HG02973 (cell line): ENCODE measurements around the gene ZDHHC22.
"Not testable (repeated sequence)": the region's sequence is repeated elsewhere in the genome, so short reads cannot be mapped to it uniquely, and the experiment has no call there.

ENCODE experiments used
- ATAC-seq: cut with Tn5 transposase; IDR thresholded peaks from one replicate; pipeline ENCODE4 v1.9.1; 2021; ENCODE audit warnings: moderate library complexity; ENCODE audit not compliant: unreplicated experiment

Gene ZDHHC22

DNA sequence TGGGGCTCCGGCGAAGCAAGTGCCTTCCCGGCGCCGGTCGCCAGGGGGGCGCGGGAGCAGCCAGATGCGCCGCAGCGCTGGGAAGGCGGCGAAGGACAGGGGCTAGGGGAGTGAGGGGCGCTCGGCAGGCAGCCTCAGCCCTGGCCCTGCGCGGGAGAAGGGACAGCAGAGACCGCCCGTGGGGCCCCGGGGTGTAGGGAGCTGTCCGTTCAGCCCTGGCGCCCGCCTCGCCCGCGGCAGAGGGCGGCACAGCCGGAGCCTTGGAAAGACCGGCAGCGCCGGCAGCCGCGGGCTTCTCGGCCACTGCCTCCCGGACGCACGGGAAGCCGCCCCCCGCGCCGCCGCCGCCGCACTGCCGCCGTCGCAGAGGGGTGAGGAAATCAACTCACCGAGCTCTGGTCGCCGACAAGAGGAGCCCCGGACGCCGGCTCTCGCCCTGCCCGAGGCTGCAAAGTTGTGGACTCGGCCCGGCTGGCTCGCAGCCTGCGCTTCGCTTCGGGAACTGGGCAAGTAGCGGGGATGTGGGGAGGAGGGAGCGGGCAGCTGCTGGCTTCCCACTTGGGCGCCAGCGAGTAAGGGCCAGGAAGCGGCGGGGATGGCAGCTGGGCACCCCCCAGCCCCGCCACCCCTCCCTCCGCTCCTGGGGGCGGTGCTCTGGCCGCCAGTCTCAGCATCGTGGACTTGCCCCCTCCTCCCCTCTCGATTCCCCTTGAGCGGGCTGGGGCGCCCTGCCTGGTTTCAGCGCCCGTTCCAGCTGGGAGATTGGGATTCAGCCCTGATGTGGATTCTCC is at the start of gene ZDHHC22:
Gene ZDHHC22 (minus strand): TSS at position 578 of the 791 bp plus-strand sequence. CDS start 2,053 bp downstream, outside the sequence.
- ATAC-seq, result no peak

GRCh38 chr14:77190977-77191376 is 49.4 kb upstream of the ZDHHC22 start:
- ATAC-seq, result no peak

DNA sequence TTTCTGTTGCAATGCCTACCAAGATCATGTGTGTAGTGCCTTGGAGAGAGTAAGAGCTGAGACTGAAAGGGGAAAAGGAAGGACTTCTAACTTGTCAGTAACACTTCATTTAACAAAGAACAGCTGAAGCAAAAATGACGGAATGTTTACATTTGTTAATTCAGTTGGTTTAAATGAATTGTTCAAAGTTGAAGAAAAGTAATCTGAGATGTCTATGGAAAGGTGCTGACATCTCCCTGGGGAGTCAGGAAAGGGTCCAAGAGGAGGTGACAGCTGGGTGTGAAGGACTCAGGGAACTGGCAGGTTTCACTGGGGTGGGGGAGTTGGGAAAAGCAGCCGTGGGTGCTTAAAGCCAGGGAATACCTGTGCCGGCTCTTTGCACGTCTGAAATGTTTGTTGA is 47.9 kb upstream of the ZDHHC22 start:
- no peak for ATAC-seq

- no peak for ATAC-seq
Measured at GRCh38 chr14:77187649-77188012, 46.0 kb upstream of the ZDHHC22 start.

DNA sequence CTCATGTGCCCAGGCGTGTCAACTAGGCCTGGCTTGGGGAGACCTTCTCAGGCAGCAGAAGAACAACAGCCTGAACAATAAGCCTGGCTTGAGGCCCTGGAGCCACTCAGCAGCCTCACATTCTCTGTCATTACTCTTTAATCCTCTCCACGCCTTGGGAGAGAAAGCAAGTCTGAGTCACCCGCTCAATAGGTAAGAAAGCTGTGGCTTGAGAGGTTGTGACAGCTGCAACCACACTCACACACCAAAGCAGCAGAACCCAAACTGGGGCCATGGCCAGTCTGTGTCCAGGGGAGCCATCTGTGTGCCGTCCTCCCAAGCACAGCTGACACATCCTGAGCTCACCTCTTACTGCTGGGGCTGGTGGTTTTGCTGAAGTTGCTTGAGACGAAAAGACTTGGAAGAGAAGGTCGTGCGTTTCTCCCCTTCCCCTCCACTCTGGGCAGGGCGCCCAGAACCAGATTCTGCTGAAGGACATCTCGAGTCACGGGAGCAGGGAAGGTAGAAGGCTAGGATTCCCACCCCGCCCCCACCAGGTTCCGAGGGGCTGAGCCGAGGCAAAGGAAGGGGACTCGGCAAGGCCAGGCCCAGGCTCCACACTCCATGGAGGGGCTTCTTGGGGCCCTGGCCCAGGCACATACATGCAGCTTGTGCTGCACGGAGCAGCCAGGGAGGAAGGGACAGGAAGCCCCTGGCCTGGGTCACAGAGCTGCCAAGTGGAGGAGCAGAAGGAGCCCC is 45.5 kb upstream of the ZDHHC22 start:
- ATAC-seq, result no peak

- ATAC-seq, result no peak
Measured at GRCh38 chr14:77185093-77185465, 43.5 kb upstream of the ZDHHC22 start.

DNA sequence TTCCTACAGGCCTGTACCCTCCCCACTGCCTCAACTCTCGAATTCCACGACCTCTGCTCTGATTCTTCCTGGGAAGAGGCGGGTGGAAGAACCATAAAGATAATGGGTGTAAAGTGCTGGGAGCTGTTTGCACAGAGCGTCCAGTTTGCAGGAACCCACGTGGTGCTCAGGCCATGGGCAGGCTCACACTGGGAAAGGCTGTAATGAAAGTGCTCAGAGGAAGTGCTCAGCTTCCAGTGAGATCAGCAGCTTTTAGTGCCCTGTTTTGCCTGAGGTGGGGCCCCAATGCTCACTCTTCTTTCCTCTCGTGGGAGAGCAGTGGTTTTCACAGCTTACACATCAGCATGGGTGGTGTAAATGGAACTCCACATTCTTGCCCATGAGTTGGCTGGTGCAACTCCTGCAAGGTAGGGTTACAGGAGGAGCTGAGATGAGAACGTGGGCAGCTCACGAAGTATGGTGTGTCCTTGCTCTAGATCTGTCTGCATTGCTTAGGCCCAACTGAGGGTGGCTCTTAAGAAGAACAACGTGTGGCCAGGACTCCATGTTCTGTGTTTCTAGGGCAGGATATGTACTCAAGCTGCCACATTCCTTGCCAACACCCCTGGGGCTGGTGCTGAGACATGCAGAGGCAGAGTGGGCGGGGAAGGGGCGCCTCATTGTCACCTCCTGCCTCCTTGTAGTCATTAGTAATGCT is 43.0 kb upstream of the ZDHHC22 start:
- ATAC-seq, result no peak

GRCh38 chr14:77183896-77184295 is 42.3 kb upstream of the ZDHHC22 start:
- ATAC-seq, result no peak

- no peak for ATAC-seq
Measured at GRCh38 chr14:77181603-77182437, 40.2 kb upstream of the ZDHHC22 start, which contains the start of gene TMEM63C. TSS of gene TMEM63C (plus strand) at chr14:77181798. CDS start at chr14:77218814, 37,016 bp downstream.

DNA sequence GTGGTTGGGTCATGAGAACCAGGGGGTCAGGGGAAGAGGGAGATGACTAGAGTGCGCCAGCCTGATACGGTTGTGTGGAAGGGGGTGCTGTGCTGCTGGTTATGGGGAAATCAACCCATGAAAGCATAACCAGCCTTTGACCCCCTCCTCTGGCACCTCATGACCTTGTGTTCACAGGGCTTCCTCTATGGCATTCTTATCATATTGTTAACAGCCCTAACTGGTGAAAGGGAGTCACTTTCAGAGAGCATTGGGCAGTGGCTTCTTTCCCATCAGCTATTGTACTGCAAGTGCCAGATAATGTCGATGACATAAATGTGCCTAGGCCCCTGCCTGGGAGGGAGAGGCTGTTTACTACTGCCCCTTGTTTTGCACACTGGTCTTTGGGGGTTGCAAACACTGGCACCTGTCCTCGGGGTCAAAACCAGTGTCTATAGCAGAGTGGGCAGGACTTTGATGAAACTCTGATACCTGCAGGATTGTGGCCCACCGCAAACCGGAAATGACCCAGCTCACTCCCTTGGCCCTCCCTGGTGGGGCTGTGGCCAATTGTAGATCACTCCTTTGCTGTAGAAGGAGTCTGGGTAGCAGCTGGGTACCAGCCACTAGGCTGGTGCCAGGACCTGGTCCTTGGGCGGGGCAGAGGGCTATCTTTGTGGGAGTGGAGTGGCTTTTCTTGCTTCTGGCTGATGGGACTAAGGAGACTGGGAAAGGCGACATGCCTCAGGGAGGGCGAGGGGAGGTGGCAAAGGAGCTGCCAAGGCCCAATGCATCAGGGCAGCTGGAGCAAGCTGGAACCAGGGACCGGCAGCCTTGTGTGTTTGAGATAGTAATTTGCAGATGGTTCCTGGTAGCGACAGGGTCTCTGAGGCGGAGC is 39.4 kb upstream of the ZDHHC22 start:
- ATAC-seq, result no peak

GRCh38 chr14:77178656-77179055 is 37.1 kb upstream of the ZDHHC22 start:
- ATAC-seq, result no peak

DNA sequence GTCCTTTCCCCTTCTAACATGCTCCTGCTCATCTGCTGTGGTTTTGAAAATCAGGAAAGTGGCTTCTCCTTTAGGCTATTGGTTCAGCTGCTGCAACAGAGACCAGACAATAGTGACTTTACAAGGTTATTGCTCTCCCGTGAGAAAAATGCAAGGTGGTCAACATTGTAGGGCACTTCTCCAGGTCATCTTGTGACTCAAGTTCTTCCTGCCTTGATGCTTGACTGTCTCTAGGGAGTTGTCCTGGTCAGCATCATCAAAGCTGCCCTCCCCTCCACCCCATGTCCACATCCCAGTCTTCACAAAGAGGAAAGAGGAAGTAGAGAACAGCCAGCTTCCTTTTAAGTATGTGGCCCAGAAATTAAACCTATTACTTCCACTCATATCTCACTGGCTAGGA is 36.1 kb upstream of the ZDHHC22 start:
- ATAC-seq, result no peak

DNA sequence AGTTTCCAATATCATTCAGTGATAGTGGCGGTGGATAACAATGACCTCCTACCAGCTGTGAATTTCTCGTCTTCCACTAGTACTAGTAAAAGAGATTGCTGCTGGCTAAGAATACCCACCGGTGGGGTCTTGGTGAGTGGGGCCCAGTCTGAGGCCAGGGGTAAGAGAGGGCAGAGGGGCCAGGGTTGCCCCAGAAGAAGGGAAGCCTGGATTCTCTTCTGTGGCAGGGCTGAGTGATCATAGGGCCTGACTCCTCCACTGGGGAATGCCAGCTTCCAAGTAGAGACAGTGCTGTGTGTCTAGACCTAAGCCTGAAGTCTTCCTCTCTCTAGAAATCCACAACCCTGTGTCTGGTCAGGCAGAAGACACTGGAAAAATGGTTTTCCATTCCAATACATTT is 34.3 kb upstream of the ZDHHC22 start:
- ATAC-seq, result no peak

DNA sequence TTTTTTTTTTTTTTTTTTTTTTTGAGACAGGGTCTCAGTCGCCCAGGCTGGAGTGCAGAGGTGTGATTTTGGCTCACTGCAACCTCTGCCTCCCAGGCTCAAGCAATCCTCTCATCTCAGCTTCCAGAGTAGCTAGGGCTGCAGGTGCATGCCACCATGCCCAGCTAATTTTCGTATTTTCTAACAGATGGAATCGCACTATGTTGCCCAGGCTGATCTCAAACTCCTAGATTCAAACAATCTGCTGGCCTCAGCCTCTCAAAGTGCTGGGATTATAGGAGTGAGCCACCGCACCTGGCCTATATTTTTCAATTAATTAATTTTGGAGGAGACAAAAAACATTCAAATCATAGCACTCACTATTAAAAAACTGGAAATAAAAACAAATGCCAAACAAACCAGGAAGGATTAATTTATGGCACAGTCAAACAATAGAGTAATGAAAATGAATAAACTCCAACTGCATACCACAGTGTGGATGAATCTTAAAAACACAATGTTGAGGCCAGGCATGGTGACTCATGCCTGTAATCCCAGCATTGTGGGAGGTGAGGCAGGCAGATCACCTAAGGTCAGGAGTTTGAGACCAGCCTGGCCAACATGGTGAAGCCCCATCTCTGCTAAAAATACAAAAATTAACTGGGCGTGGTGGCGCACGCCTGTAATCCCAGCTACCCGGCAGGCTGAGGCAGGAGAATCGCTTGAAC is 32.5 kb upstream of the ZDHHC22 start:
- not testable (repeated sequence) for ATAC-seq

DNA sequence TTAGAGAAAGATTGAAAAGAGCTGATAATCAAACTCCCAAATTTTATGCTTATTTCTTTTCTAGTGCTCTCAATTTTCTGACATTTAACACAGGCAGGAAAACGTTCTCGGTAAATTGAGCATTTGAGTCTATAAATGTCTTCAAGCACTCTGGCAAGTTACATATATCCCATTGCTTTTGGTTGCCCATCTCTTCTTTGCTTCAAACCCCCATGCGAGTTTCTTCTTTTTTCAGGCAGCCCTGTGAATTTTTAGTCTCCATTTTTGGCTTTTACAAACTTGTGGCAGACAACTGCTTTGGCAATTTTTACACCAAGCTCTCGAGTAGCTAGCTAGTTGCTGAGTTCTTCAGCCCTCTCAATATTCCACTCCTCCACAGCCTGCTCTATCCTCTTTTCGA is 31.3 kb upstream of the ZDHHC22 start:
- no peak for ATAC-seq

GRCh38 chr14:77170045-77170444 is 28.5 kb upstream of the ZDHHC22 start:
- ATAC-seq, result no peak

GRCh38 chr14:77161011-77161410 is 19.4 kb upstream of the ZDHHC22 start:
- ATAC-seq, result no peak

DNA sequence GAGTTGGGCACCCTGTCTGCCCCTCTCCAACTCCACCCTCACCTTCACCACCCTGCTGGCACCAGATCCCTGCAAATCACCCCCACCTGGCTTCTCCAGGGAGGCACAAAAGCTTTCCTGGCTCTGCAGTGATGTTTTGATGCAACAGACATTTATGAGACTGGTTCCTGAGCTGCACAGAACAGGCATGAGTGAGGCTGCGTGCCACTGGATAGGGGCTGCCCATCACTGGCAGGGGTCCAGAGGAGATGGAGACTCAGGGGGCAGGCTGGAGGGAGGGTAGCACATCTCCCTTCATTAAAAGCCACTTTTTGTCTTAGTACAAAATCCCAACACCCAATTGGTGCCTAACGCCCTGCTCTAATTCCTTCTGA is 17.3 kb upstream of the ZDHHC22 start:
- ATAC-seq, result no peak

DNA sequence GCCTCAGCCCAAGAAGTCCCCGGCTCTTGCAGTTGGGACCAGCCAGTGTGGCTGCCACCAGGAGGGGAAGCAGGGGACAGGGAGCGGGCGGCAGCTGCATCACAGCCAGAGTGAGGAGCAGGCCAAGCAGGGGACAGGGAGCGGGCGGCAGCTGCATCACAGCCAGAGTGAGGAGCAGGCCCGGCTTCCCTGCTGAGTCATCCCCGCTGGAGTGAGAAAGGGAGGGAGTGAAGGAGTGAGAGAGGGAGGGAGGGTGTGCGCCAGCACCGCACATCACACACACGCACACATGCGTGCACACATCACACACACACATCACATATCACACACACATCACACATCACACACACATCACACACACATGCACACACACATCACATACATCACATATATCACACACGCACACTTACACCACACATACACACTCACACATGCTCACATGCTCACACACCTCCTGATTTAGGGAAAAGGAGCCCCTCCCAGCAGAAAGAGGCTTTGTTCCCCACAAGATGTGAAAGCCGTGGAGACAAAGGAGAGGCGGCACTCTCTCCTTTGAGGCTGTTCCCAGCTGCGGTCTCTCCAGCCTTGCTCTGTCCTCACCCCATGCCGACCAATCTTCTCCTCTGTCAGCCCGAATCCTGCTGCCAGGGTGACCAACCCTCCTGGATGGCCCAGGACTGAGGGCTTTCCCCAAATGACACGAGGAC is 16.7 kb upstream of the ZDHHC22 start:
- ATAC-seq, result no peak
